Renal pelvis (tissue), 4 donors: ENCODE results near the gene HOXA13. TPM values are rescaled to one million over a fixed set of nuclear protein-coding genes. Genes with fewer than 3 reads are reported as not detected.

Experiments
- DNase-seq: peaks from one replicate; pipeline ENCODE4 v3.0.0-alpha.2; 2013
- polyA plus RNA-seq, 3 donors: library from polyadenylated mRNA; unstranded; fragments of 120-200 nt; gene quantifications; one replicate each; pipeline ENCODE4 v1.2.1, GENCODE V29; 2013; ENCODE audit not compliant: insufficient read length in 3 of 3

HOXA13 gene
- polyA plus RNA-seq, 3 donors = 0.03 TPM; not detected in 2

- DNase-seq = no peak
Measured at GRCh38 chr7:27181795-27182275, 18.1 kb downstream of the HOXA13 start.

GRCh38 chr7:27180431-27181420, 19.2 kb downstream of the HOXA13 start:
- no peak for DNase-seq

- peak; percentile 93 for DNase-seq
Measured at GRCh38 chr7:27179503-27180430, 20.1 kb downstream of the HOXA13 start.

- DNase-seq = no peak
Measured at GRCh38 chr7:27179030-27179429, 20.9 kb downstream of the HOXA13 start.

GRCh38 chr7:27178366-27178765, 21.5 kb downstream of the HOXA13 start:
- DNase-seq = no peak

GRCh38 chr7:27177795-27178320, 22.0 kb downstream of the HOXA13 start:
- DNase-seq = no peak

- DNase-seq = no peak
Measured at GRCh38 chr7:27176962-27177794, 22.7 kb downstream of the HOXA13 start.

GRCh38 chr7:27176524-27176845, 23.4 kb downstream of the HOXA13 start:
- DNase-seq = no peak

GRCh38 chr7:27175626-27176523, 24.0 kb downstream of the HOXA13 start:
- no peak for DNase-seq

- DNase-seq = peak; percentile 79
Measured at GRCh38 chr7:27174874-27175625, 24.8 kb downstream of the HOXA13 start.

- DNase-seq = peak; percentile 83
Measured at GRCh38 chr7:27173956-27174873, 25.7 kb downstream of the HOXA13 start, which contains the start of gene HOXA10. Gene HOXA10, minus strand, starts transcription at chr7:27174320. Its CDS starts 14 bp downstream, at chr7:27174306.

GRCh38 chr7:27173511-27173955, 26.4 kb downstream of the HOXA13 start:
- no peak for DNase-seq

GRCh38 chr7:27172823-27173510, 26.9 kb downstream of the HOXA13 start:
- peak; percentile 86 for DNase-seq

- no peak for DNase-seq
Measured at GRCh38 chr7:27172315-27172774, 27.5 kb downstream of the HOXA13 start.

GRCh38 chr7:27171637-27172314, 28.1 kb downstream of the HOXA13 start:
- DNase-seq = no peak

- no peak for DNase-seq
Measured at GRCh38 chr7:27171325-27171636, 28.6 kb downstream of the HOXA13 start.
